Measurements from ENCODE around the gene LRRC15.
A peak's percentile ranks its signal among the peaks of the same experiment; 100 is the strongest.

LRRC15 gene

GRCh38 chr3:194395778-194396538, 26.4 kb upstream of the LRRC15 start:
- no peaks in the 10 kb centered on the region for H3K79me1 ChIP-seq (replicated peaks; ENCODE audit: low read length, poor library complexity, severe bottlenecking)
- no peak overlapping the region for H3K27ac ChIP-seq (ENCODE audit: low read length, poor library complexity, severe bottlenecking)
- WGBS, result 27% methylated on average over 26 of the region's 26 CpGs
- peak; percentile 91 for DNase-seq
- peaks cover 19 to 55% of the 10 kb centered on the region in 2 experiments for H3K27me3 ChIP-seq (ENCODE audit: control insufficient read depth in 1 of 2, insufficient read depth in 1 of 2, low read length in 2 of 2)
- peak overlapping the region; percentile 83 for H2AFZ ChIP-seq (ENCODE audit: low read depth, low read length)
- no peak overlapping the region for H2BK120ac ChIP-seq (ENCODE audit: low read depth, low read length)
- H3K18ac ChIP-seq (ENCODE audit: low read depth in 1 of 2, low read length in 2 of 2), result peak overlapping the region in 1 of 2 experiments; percentile 68
- no peak overlapping the region for H2BK5ac ChIP-seq (ENCODE audit: low read depth, low read length, poor library complexity, severe bottlenecking)
- H3K14ac ChIP-seq (ENCODE audit: low read length in 2 of 2), result peak overlapping the region in 1 of 2 experiments; percentile 15
- H3K4me2 ChIP-seq (ENCODE audit: low read length, poor library complexity, severe bottlenecking), result peak overlapping the region; percentile 8
- H4K91ac ChIP-seq (ENCODE audit: low read length), result no peak overlapping the region
- H3K9ac ChIP-seq (ENCODE audit: low read length), result no peak overlapping the region
- no peak overlapping the region for H2BK15ac ChIP-seq (ENCODE audit: low read depth, poor library complexity, severe bottlenecking)
- peak overlapping the region in 1 of 2 experiments; percentile 94 for H2BK12ac ChIP-seq (ENCODE audit: low read length in 2 of 2)
- peak overlapping the region; percentile 3 for H4K8ac ChIP-seq (ENCODE audit: low read length)
- no peak overlapping the region for H3K4ac ChIP-seq (ENCODE audit: low read depth in 1 of 2, low read length in 2 of 2)
- H3K36me3 ChIP-seq (ENCODE audit: control insufficient read depth in 1 of 2, insufficient read depth in 2 of 2, low read depth in 1 of 2, low read length in 2 of 2), result peaks cover 0 to 4% of the 10 kb centered on the region in 2 experiments
- peaks cover 5% of the 10 kb centered on the region for H3K9me3 ChIP-seq (ENCODE audit: control insufficient read depth, low read length)
- H3K4me1 ChIP-seq (ENCODE audit: control insufficient read depth, insufficient read depth, low read depth, low read length), result peaks cover 12% of the 10 kb centered on the region
- H3K23ac ChIP-seq (ENCODE audit: low read length in 2 of 2), result no peak overlapping the region
- no peak overlapping the region for H2AK5ac ChIP-seq (ENCODE audit: low read length, severe bottlenecking)
- H3K4me3 ChIP-seq (ENCODE audit: insufficient read depth in 1 of 2, low read depth in 1 of 2, low read length in 2 of 2), result peak overlapping the region; percentile 28 to 50

- H4K8ac ChIP-seq (ENCODE audit: low read length), result no peak overlapping the region
- no peak overlapping the region for H3K14ac ChIP-seq (ENCODE audit: low read length in 2 of 2)
- peaks cover 8% of the 10 kb centered on the region for H3K9me3 ChIP-seq (ENCODE audit: control insufficient read depth, low read length)
- H4K91ac ChIP-seq (ENCODE audit: low read length), result no peak overlapping the region
- no peak overlapping the region for H2BK15ac ChIP-seq (ENCODE audit: low read depth, poor library complexity, severe bottlenecking)
- peaks cover 19 to 61% of the 10 kb centered on the region in 2 experiments for H3K27me3 ChIP-seq (ENCODE audit: control insufficient read depth in 1 of 2, insufficient read depth in 1 of 2, low read length in 2 of 2)
- peaks cover 0 to 4% of the 10 kb centered on the region in 2 experiments for H3K36me3 ChIP-seq (ENCODE audit: control insufficient read depth in 1 of 2, insufficient read depth in 2 of 2, low read depth in 1 of 2, low read length in 2 of 2)
- H2AK5ac ChIP-seq (ENCODE audit: low read length, severe bottlenecking), result no peak overlapping the region
- H2BK5ac ChIP-seq (ENCODE audit: low read depth, low read length, poor library complexity, severe bottlenecking), result no peak overlapping the region
- H3K9ac ChIP-seq (ENCODE audit: low read length), result no peak overlapping the region
- H3K18ac ChIP-seq (ENCODE audit: low read depth in 1 of 2, low read length in 2 of 2), result peak overlapping the region in 1 of 2 experiments; percentile 18
- no peak overlapping the region for H3K27ac ChIP-seq (ENCODE audit: low read length, poor library complexity, severe bottlenecking)
- no peak overlapping the region for H3K4me3 ChIP-seq (ENCODE audit: insufficient read depth in 1 of 2, low read depth in 1 of 2, low read length in 2 of 2)
- H3K4ac ChIP-seq (ENCODE audit: low read depth in 1 of 2, low read length in 2 of 2), result no peak overlapping the region
- no peak overlapping the region for H2AFZ ChIP-seq (ENCODE audit: low read depth, low read length)
- peaks cover 12% of the 10 kb centered on the region for H3K4me1 ChIP-seq (ENCODE audit: control insufficient read depth, insufficient read depth, low read depth, low read length)
- H3K4me2 ChIP-seq (ENCODE audit: low read length, poor library complexity, severe bottlenecking), result no peak overlapping the region
- no peak overlapping the region for H2BK120ac ChIP-seq (ENCODE audit: low read depth, low read length)
- 80% methylated on average over 5 of the region's 5 CpGs for WGBS
- H2BK12ac ChIP-seq (ENCODE audit: low read length in 2 of 2), result no peak overlapping the region
- DNase-seq, result peak; percentile 68
- no peaks in the 10 kb centered on the region for H3K79me1 ChIP-seq (replicated peaks; ENCODE audit: low read length, poor library complexity, severe bottlenecking)
- H3K23ac ChIP-seq (ENCODE audit: low read length in 2 of 2), result no peak overlapping the region
Measured at GRCh38 chr3:194395212-194395611, 25.7 kb upstream of the LRRC15 start.

- peaks cover 25 to 51% of the 10 kb centered on the region in 2 experiments for H3K27me3 ChIP-seq (ENCODE audit: control insufficient read depth in 1 of 2, insufficient read depth in 1 of 2, low read length in 2 of 2)
- H2AK5ac ChIP-seq (ENCODE audit: low read length, severe bottlenecking), result no peak overlapping the region
- no peak overlapping the region for H3K4ac ChIP-seq (ENCODE audit: low read depth in 1 of 2, low read length in 2 of 2)
- H3K4me2 ChIP-seq (ENCODE audit: low read length, poor library complexity, severe bottlenecking), result no peak overlapping the region
- DNase-seq, result no peak
- H3K4me1 ChIP-seq (ENCODE audit: control insufficient read depth, insufficient read depth, low read depth, low read length), result peaks cover 12% of the 10 kb centered on the region
- no peak overlapping the region for H2BK120ac ChIP-seq (ENCODE audit: low read depth, low read length)
- H3K36me3 ChIP-seq (ENCODE audit: control insufficient read depth in 1 of 2, insufficient read depth in 2 of 2, low read depth in 1 of 2, low read length in 2 of 2), result peaks cover 0 to 4% of the 10 kb centered on the region in 2 experiments
- WGBS, result 98% methylated on average over 7 of the region's 7 CpGs
- no peak overlapping the region for H3K14ac ChIP-seq (ENCODE audit: low read length in 2 of 2)
- no peak overlapping the region for H2AFZ ChIP-seq (ENCODE audit: low read depth, low read length)
- H3K23ac ChIP-seq (ENCODE audit: low read length in 2 of 2), result no peak overlapping the region
- H4K8ac ChIP-seq (ENCODE audit: low read length), result no peak overlapping the region
- no peak overlapping the region for H3K4me3 ChIP-seq (ENCODE audit: insufficient read depth in 1 of 2, low read depth in 1 of 2, low read length in 2 of 2)
- no peak overlapping the region for H3K18ac ChIP-seq (ENCODE audit: low read depth in 1 of 2, low read length in 2 of 2)
- H2BK12ac ChIP-seq (ENCODE audit: low read length in 2 of 2), result no peak overlapping the region
- no peak overlapping the region for H4K91ac ChIP-seq (ENCODE audit: low read length)
- no peak overlapping the region for H3K9ac ChIP-seq (ENCODE audit: low read length)
- H3K27ac ChIP-seq (ENCODE audit: low read length, poor library complexity, severe bottlenecking), result no peak overlapping the region
- H3K9me3 ChIP-seq (ENCODE audit: control insufficient read depth, low read length), result peaks cover 13% of the 10 kb centered on the region
- no peak overlapping the region for H2BK5ac ChIP-seq (ENCODE audit: low read depth, low read length, poor library complexity, severe bottlenecking)
- no peak overlapping the region for H2BK15ac ChIP-seq (ENCODE audit: low read depth, poor library complexity, severe bottlenecking)
- no peaks in the 10 kb centered on the region for H3K79me1 ChIP-seq (replicated peaks; ENCODE audit: low read length, poor library complexity, severe bottlenecking)
Measured at GRCh38 chr3:194392576-194392975, 23.0 kb upstream of the LRRC15 start.

- no peaks in the 10 kb centered on the region for H3K36me3 ChIP-seq (ENCODE audit: control insufficient read depth in 1 of 2, insufficient read depth in 2 of 2, low read depth in 1 of 2, low read length in 2 of 2)
- DNase-seq, result no peak
- H3K23ac ChIP-seq (ENCODE audit: low read length in 2 of 2), result no peak overlapping the region
- H3K9me3 ChIP-seq (ENCODE audit: control insufficient read depth, low read length), result peaks cover 13% of the 10 kb centered on the region
- H2BK5ac ChIP-seq (ENCODE audit: low read depth, low read length, poor library complexity, severe bottlenecking), result no peak overlapping the region
- H3K4me2 ChIP-seq (ENCODE audit: low read length, poor library complexity, severe bottlenecking), result no peak overlapping the region
- H3K79me1 ChIP-seq (replicated peaks; ENCODE audit: low read length, poor library complexity, severe bottlenecking), result no peaks in the 10 kb centered on the region
- no peak overlapping the region for H4K8ac ChIP-seq (ENCODE audit: low read length)
- H2BK120ac ChIP-seq (ENCODE audit: low read depth, low read length), result no peak overlapping the region
- H2BK15ac ChIP-seq (ENCODE audit: low read depth, poor library complexity, severe bottlenecking), result no peak overlapping the region
- H3K4me3 ChIP-seq (ENCODE audit: insufficient read depth in 1 of 2, low read depth in 1 of 2, low read length in 2 of 2), result no peak overlapping the region
- H3K27ac ChIP-seq (ENCODE audit: low read length, poor library complexity, severe bottlenecking), result no peak overlapping the region
- H3K9ac ChIP-seq (ENCODE audit: low read length), result no peak overlapping the region
- H3K14ac ChIP-seq (ENCODE audit: low read length in 2 of 2), result no peak overlapping the region
- no peak overlapping the region for H3K4ac ChIP-seq (ENCODE audit: low read depth in 1 of 2, low read length in 2 of 2)
- H2AFZ ChIP-seq (ENCODE audit: low read depth, low read length), result no peak overlapping the region
- H3K27me3 ChIP-seq (ENCODE audit: control insufficient read depth in 1 of 2, insufficient read depth in 1 of 2, low read length in 2 of 2), result peaks cover 29 to 51% of the 10 kb centered on the region in 2 experiments
- no peak overlapping the region for H2BK12ac ChIP-seq (ENCODE audit: low read length in 2 of 2)
- H3K18ac ChIP-seq (ENCODE audit: low read depth in 1 of 2, low read length in 2 of 2), result no peak overlapping the region
- H3K4me1 ChIP-seq (ENCODE audit: control insufficient read depth, insufficient read depth, low read depth, low read length), result peaks cover 3% of the 10 kb centered on the region
- H4K91ac ChIP-seq (ENCODE audit: low read length), result no peak overlapping the region
- H2AK5ac ChIP-seq (ENCODE audit: low read length, severe bottlenecking), result no peak overlapping the region
Measured at GRCh38 chr3:194390835-194391234, 21.3 kb upstream of the LRRC15 start.

Data from mesenchymal stem cell (in vitro differentiated cells and primary cell).